ENCODE data around the gene IFT20.
A peak's percentile ranks its signal among the peaks of the same experiment; 100 is the strongest.

IFT20 gene

DNA sequence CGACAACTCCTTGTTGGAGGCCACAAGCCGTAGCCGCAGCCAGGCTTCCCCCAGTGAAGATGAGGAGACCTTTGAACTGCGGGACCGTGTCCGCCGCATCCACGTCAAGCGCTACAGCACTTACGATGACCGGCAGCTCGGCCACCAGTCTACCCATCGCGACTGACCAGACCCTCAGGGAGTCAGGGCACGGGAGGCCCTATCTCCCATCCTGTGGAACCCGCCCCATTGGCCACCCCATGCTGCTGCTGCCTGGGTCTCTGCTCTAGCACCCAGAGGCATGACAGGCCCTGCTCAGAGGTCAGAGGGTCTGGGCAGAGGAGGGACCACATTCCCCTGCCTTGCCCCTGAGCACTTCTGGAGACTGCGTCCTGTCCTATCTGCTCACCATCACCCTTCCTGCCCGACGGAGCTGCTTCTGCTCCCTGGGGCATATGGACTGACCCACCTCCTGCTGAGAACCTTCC lies 9.2 kb upstream of the IFT20 start:
- Histone ChIP-seq H2AFZ (ENCODE audit: low read length) (no peak overlapping the region), H4K20me1 (ENCODE audit: insufficient read depth, low read length) (no peaks in the 10 kb centered on the region), H3K4me3 (ENCODE audit: low read depth, low read length, poor library complexity, severe bottlenecking) (no peak overlapping the region), H3K79me2 (ENCODE audit: insufficient read depth, low read length) (no peaks in the 10 kb centered on the region), H3F3A (ENCODE audit: insufficient read depth, low read length) (no peaks in the 10 kb centered on the region), H3K9me3 (ENCODE audit: low read length) (no peaks in the 10 kb centered on the region), H3K27ac (ENCODE audit: low read depth, low read length, poor library complexity, severe bottlenecking) (peak overlapping the region; percentile 84), H3K9me2 (ENCODE audit: low read depth, low read length) (no peaks in the 10 kb centered on the region), H3K4me1 (ENCODE audit: insufficient read depth, low read length, severe bottlenecking) (peaks cover 12% of the 10 kb centered on the region), H3K4me2 (ENCODE audit: low read length) (no peak overlapping the region), H3K36me3 (ENCODE audit: insufficient read depth, low read length) (peaks cover 73% of the 10 kb centered on the region), H3K9ac (ENCODE audit: low read length) (no peak overlapping the region), H3K27me3 (ENCODE audit: insufficient read depth, low read length) (no peaks in the 10 kb centered on the region)
- TF ChIP-seq, protein P1, sequence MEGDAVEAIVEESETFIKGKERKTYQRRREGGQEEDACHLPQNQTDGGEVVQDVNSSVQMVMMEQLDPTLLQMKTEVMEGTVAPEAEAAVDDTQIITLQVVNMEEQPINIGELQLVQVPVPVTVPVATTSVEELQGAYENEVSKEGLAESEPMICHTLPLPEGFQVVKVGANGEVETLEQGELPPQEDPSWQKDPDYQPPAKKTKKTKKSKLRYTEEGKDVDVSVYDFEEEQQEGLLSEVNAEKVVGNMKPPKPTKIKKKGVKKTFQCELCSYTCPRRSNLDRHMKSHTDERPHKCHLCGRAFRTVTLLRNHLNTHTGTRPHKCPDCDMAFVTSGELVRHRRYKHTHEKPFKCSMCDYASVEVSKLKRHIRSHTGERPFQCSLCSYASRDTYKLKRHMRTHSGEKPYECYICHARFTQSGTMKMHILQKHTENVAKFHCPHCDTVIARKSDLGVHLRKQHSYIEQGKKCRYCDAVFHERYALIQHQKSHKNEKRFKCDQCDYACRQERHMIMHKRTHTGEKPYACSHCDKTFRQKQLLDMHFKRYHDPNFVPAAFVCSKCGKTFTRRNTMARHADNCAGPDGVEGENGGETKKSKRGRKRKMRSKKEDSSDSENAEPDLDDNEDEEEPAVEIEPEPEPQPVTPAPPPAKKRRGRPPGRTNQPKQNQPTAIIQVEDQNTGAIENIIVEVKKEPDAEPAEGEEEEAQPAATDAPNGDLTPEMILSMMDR (IDR thresholded peaks at IDR 0.05; ENCODE audit: low read length): no peak
- no peak for TF ChIP-seq EZH2 (IDR thresholded peaks at IDR 0.05; ENCODE audit: borderline replicate concordance, low read length)

DNA sequence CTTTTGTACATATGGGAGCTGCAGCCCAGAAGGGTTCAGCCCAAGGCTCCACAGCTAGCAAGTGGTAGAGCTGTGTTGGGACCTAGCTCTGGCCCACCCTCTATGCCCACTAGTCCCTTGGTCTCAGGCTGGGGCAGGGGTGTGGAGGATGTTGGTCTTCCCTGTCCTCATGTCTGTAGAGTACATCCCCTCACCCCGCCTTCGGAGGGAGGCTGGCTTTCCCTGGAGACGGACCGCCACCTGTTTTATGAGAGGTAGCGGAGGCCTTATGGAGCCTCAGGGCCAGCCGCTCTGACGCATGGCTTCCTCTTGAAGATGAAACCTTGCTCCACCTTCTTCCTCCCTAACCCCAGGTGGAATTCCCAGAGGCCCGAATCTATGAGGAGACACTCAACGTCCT lies 8.7 kb upstream of the IFT20 start:
- Histone ChIP-seq H4K20me1 (ENCODE audit: insufficient read depth, low read length) (no peaks in the 10 kb centered on the region), H3K9me3 (ENCODE audit: low read length) (no peaks in the 10 kb centered on the region), H3K9me2 (ENCODE audit: low read depth, low read length) (no peaks in the 10 kb centered on the region), H2AFZ (ENCODE audit: low read length) (no peak overlapping the region), H3K9ac (ENCODE audit: low read length) (no peak overlapping the region; the same call in 1 of the 2 replicates), H3F3A (ENCODE audit: insufficient read depth, low read length) (no peaks in the 10 kb centered on the region), H3K27ac (ENCODE audit: low read depth, low read length, poor library complexity, severe bottlenecking) (peak overlapping the region; percentile 84), H3K4me1 (ENCODE audit: insufficient read depth, low read length, severe bottlenecking) (peaks cover 12% of the 10 kb centered on the region), H3K36me3 (ENCODE audit: insufficient read depth, low read length) (peaks cover 69% of the 10 kb centered on the region), H3K27me3 (ENCODE audit: insufficient read depth, low read length) (no peaks in the 10 kb centered on the region), H3K4me2 (ENCODE audit: low read length) (0 out of 2 replicates have a peak overlapping the region, but pooled peaks have one; percentile 14), H3K4me3 (ENCODE audit: low read depth, low read length, poor library complexity, severe bottlenecking) (no peak overlapping the region), H3K79me2 (ENCODE audit: insufficient read depth, low read length) (no peaks in the 10 kb centered on the region)
- TF ChIP-seq, protein P1 (IDR thresholded peaks at IDR 0.05; ENCODE audit: low read length): no peak
- TF ChIP-seq EZH2 (IDR thresholded peaks at IDR 0.05; ENCODE audit: borderline replicate concordance, low read length): no peak

DNA sequence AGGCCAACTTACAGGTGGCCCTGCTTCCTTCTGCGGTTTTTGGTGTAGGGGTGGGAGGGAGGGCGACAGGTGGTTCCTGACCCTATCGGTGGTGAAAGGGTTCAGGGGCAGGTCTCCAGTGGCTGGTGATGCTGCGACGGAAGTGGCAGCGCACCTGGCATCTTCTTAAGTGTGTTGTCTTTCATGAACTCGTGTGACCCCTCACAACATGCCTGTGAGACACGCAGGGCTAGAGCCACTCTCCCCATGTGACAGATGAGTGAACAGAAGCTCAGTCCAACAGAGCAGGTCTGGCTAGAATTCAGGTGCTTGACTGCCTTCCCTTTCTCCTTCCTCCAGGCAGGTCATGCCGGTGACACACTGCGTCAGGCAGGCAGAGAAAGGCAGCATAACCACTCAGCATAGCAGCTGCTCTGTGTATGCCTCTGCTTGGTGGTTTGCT lies 8.2 kb upstream of the IFT20 start:
- no peaks in the 10 kb centered on the region for H3K27me3 ChIP-seq (ENCODE audit: insufficient read depth, low read length)
- TF ChIP-seq, protein P1 (IDR thresholded peaks at IDR 0.05; ENCODE audit: low read length): no peak
- no peak for TF ChIP-seq EZH2 (IDR thresholded peaks at IDR 0.05; ENCODE audit: borderline replicate concordance, low read length)
- no peaks in the 10 kb centered on the region for H3K9me3 ChIP-seq (ENCODE audit: low read length)
- no peaks in the 10 kb centered on the region for H3F3A ChIP-seq (ENCODE audit: insufficient read depth, low read length)
- H3K9me2 ChIP-seq (ENCODE audit: low read depth, low read length): no peaks in the 10 kb centered on the region
- no peaks in the 10 kb centered on the region for H3K79me2 ChIP-seq (ENCODE audit: insufficient read depth, low read length)
- no peaks in the 10 kb centered on the region for H4K20me1 ChIP-seq (ENCODE audit: insufficient read depth, low read length)
- H3K36me3 ChIP-seq (ENCODE audit: insufficient read depth, low read length): peaks cover 64% of the 10 kb centered on the region
- H3K27ac ChIP-seq (ENCODE audit: low read depth, low read length, poor library complexity, severe bottlenecking): peak overlapping the region; percentile 84
- no peak overlapping the region; the same call in 1 of the 2 replicates for H3K9ac ChIP-seq (ENCODE audit: low read length)
- H3K4me2 ChIP-seq (ENCODE audit: low read length): 0 out of 2 replicates have a peak overlapping the region, but pooled peaks have one; percentile 14
- H2AFZ ChIP-seq (ENCODE audit: low read length): no peak overlapping the region
- peaks cover 12% of the 10 kb centered on the region for H3K4me1 ChIP-seq (ENCODE audit: insufficient read depth, low read length, severe bottlenecking)
- H3K4me3 ChIP-seq (ENCODE audit: low read depth, low read length, poor library complexity, severe bottlenecking): no peak overlapping the region

Measured in OCI-LY1 (cell line).